ENCODE results near the gene SMOC2.
"Not testable (repeated sequence)": the region's sequence is repeated elsewhere in the genome, so short reads cannot be mapped to it uniquely, and the experiment has no call there.

Gene SMOC2

DNA sequence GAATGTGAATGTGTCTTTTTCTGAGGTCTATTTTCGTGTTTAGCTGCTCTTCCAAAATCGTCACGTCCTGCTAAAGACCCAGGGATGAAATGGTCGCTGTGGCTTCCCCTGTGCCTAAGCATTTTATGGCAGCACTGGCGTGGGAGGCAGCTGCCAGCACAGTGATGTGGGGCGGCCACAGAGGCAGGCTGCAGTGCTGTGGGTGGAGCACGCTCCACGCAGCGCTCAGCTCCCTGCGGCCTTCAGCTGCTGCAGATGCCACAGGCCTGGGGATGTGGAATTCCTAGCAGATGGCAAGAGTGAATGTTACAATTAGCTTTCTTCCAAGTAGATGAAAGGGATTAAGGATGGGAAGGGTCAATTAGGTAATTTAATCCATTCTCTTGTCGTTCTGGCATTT lies 242.6 kb downstream of the SMOC2 start:
- DNase-seq (ENCODE audit: low read depth), result no peak

DNA sequence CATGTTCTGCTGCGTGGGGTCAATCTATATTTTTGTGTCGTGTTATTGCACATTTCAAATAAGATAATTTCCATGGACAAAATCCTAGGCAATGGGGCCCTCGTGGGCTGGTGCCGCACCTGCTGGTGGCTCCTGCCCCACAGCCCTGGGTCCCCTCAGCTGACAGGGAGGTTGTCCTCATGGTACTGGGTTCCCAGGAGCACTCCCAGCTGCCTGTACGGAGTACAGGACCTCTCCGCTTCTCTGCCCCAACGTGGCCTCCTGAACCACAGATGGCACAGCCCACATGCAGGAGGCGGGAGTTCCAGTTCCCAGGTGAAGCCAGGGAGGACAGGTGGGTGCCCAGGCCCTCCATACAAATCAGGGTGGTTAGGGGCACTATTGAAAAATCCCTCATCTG lies 243.5 kb downstream of the SMOC2 start:
- no peak for DNase-seq (ENCODE audit: low read depth)

DNA sequence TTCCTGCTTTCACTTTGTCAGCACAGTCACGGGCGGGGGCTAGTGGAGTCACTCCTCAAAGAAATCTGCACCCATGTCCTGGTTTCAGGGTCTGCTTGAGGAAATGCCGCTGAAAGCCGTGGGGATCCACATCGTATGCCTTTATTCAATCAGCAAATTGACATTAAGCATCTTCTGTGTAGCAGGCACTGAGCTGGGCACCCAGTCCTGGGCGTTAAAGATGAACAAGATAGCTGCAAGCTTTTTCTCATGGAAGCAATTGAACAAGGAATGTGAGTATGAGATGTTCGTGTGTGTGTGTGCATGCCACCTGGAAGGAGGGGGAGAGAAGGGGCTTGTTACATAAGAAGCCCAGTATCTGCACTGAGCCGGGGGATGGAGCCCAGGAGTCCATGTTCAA lies 243.9 kb downstream of the SMOC2 start:
- DNase-seq (ENCODE audit: low read depth), result no peak

DNA sequence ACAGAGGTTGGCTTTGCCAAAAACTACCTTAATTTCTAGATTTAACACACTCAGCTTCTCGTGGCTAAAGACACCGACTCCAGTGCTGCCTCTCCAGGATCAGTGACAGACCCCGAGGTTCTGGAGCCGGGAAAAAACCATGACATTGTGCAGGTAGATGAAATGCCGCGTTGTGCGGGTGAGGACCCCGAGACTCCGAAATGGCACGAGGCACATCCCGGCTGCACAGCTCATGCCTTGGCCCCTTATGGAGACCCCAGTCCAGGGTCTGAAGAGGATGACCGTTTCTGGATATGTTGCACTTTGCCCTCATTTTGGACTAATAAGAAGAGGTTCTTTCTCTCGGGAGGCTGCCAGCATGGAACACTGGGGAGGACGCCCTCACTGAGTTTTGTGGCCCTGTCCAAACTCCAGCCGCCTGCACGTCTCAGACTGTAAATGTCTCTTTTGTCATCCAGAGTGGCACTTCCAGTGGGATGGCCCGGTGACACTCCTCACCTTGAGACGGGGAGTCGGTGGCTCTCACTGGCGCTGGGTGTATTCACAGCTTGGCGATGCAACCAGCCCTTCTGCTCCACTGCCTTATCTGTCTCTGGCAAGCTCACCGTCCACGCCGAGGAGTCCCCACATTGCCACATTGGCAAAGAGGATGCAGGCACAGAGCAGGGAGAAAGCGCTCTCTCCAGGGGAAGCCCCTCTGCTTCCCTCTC lies 245.2 kb downstream of the SMOC2 start:
- no peak for DNase-seq (ENCODE audit: low read depth)

DNA sequence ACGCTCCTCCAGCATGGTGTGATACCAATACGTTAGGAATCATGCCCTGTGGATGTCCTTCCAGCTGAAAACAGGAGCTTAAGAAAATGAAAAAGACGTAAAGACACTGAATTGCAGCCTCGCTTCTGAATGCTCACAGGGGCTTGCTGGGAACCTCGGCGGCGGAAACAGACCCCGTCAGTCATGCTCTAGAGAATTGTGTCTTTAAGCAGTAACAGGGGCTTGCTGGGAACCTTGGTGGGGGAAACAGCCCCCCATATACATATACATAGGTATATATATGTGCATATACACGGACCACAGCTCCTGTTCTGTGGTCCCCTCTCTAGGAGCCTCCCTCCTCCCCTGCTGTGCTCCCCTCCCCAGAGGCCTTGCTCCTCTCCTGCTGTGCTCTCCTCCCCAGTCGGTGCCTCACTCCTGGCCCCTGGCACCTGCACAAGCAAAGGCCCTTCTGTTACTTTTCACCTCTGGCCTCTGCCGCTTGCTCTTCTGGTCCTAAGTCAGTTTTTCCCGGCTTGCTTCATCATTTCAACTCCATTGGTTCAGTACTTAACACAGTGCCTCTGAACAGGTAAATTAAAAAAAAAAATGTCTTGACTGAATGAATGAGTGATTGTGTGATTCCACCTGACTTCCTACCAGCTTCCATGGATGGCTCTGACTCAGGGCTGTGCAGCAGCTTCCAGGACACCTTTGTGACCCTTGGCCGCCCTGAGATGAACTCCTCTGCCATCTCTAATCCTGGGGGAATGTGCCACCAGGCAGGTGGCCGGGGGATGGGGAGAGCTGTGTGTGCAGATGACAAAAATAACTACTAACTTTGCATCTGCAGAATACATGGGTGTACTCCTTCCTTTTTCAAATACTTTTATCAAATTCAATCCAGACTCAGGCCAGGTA lies 246.1 kb downstream of the SMOC2 start:
- DNase-seq (ENCODE audit: low read depth), result no peak

DNA sequence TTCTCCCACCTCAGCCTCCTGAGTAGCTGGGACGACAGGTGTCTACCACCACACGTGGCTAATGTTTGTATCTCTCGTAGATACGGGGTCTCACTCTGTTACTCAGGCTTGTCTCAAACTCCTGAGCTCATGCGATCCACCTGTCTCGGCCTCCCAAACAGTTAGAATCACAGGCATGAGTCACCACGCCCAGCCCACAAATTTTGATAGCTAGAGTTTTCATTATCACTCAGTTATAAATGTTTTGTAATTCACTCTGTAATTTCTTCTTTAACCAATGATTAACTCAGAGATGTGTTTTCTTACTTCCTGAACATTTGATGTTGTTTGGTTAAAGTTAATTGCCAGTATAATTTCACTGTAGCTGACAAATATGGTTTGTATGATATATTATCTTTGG lies 249.3 kb downstream of the SMOC2 start:
- no peak for DNase-seq (ENCODE audit: low read depth)

DNA sequence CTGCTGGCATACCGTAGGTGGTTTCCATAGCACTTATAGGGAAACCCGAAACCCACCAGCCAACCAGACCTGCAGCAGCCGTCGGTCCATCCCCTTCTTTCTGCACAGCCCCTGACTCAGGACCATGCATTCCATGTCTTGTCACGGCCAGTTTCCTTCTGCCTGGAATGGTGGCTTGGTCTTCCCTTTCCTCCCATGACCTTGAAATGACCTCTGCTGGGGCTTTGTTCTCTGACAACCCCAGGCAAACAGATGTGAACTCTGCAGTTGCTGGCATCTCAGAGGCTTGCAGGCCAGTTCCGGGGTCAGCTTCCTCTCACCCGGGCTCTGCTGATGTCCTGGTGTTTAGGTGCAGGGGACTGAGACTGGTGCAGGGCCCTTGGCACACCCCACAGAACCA lies 250.8 kb downstream of the SMOC2 start:
- no peak for DNase-seq (ENCODE audit: low read depth)

DNA sequence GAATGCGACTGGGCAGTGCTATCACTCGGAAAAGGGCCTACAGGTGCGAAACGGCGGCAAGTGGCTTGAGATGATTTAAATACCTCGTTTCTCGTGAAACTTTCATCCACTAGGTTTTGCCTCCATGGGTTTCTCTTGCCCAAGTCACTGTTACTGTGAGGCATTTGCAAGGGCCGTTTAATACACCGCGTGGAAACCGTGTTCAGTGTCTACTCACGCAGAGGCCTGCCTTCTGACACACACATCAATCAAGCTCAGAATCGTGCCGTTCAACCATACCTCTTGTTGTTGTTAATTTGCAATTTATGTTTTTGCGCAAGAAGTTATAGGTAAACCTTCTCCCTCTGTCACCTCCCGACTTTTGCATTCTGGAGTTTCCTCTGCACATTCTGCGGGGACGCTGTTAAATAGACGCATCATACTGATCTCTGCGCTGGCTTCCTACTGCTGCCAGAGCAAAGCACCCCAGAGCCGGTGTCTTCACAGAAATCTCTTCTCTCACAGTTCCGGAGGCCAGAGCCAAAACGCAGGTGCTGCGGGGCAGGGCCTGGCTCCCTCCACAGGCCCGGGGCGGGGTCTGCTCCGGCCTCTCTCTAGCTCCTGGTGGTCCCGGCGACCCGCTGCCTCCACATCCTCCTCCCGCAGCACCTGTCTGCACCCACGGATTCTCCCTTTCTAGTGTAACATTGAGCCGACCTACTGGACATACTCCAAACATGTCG lies 251.4 kb downstream of the SMOC2 start:
- no peak for DNase-seq (ENCODE audit: low read depth)

DNA sequence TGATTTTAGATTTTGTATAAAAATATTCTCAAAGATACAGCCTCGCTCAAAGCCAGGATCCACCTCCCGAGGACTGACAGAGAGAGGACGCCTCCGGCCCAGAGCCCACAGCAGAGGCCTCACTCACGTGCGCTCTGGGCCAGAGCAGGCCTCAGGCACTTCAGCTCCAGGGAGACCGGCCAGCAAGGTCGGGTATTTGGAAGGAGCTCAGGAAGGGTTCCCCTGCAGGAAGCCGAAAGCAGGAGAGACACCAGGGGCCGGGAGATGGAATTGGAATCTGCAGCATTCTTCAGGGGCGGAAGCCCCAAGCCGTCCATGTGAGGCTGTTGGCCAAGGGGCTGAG lies 251.9 kb downstream of the SMOC2 start:
- not testable (repeated sequence) for DNase-seq (ENCODE audit: low read depth)

DNA sequence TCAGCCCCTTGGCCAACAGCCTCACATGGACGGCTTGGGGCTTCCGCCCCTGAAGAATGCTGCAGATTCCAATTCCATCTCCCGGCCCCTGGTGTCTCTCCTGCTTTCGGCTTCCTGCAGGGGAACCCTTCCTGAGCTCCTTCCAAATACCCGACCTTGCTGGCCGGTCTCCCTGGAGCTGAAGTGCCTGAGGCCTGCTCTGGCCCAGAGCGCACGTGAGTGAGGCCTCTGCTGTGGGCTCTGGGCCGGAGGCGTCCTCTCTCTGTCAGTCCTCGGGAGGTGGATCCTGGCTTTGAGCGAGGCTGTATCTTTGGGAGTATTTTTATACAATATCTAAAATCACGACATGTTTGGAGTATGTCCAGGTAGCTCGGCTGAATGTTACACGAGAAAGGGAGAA lies 253.8 kb downstream of the SMOC2 start:
- DNase-seq (ENCODE audit: low read depth), result not testable (repeated sequence)

DNA sequence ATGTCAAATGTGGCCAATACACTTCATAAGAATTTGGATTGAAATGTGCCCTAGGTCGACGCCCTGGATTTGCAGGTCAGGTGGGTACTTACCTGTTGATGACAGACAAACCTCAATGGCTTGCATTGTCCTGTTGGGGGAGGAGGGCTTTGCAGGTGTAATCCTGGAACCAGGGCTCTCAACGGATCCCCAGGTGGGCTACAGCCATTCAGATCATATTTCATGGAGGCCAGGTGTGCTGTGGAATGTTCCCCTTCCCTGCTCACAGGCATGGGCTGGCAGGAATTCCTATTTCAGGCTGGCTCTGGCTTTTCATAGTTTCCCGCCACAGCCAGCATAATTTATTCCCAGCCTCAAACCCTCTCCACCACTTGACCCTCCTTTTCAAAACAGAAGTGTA lies 254.7 kb downstream of the SMOC2 start:
- DNase-seq (ENCODE audit: low read depth), result no peak

DNA sequence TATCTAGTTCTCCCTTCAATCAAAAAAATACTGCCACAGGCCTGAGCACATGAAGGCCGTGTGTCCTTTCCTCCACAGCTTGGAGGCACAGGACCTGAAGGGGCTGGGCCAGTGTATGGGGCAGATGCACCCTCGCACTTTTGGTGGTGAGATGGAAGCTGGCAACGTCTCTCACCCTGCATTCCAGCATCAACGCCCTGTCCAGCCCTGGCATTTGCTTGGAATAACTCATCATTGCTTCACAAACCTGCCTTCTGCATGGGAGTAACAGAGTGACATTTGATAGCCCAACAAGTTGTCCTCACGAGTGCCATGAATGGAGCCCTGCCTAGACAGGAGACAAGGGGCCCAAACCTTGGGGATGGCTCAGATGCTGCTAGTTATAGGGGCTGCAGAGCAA lies 257.9 kb downstream of the SMOC2 start:
- no peak for DNase-seq (ENCODE audit: low read depth)

DNA sequence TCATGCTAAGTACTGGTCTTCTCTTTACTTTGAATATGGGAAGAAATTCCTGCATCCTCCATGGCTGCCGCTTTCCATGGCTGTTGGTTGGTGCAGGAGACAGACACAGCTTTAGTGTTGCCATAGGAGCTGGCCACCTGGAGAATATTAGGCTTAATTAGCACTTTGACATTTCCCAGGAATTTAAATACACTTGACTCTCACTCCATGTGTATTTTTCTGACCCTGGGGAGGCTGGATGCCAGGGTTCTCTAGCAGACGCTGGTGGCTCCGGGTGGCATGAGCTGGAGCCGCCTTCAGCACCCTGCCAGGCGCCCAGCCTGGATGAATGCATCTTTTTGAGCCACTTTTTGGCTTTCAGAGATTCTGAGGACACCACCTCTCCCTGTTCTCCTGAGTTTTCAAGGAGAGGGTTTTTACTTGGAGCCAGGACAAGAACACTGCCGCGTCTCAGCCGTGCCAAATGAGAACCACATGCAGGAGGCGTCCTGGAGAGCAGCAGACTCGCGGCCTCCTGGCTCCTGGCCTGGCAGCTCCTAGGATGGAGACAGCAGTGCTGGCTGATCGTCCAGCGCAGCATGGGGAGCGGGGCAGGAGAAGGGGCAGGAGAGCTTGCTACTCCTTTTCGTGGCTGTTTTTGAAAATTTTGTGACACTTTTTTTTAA lies 258.8 kb downstream of the SMOC2 start:
- DNase-seq (ENCODE audit: low read depth), result no peak

DNA sequence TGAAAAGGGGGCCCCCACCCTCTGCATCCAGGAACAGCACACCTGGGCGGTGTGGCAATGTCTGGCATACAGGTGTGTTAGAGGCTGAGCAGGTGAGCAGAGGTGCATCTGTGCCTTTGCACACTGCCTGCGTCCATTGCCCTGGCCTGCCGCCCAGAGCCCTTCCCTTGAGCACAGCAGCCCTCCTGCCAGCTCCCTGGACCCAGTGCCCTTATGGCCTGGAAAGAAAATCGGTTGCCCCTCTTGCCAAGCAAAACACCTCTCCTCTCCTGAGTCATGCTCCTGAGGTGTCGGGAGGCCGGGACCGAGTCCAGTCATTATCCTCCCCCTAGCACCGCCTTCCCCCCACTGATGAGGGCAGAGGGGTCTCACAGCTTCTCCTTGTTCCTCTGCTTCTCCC lies 259.9 kb downstream of the SMOC2 start:
- no peak for DNase-seq (ENCODE audit: low read depth)

DNA sequence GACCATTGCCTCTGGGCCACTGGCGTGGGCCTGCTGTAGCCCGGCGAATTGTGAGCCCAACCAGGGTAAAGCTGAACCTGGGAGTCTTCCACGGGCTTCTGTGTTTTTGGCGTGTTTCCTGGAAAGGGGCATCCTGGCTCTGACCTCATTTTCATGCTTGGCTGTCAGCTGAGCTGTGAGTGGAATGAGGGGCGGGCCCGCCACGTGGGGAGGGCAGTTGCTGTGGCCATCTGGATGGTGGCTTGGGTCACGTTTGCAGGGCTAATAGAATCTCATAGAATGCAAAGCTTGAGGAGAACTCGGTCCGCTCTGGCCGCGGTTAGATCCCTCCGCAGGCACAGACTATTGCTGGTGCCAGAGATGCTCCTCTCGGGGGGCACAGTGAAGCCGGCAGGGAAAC lies 263.0 kb downstream of the SMOC2 start:
- DNase-seq (ENCODE audit: low read depth), result no peak

DNA sequence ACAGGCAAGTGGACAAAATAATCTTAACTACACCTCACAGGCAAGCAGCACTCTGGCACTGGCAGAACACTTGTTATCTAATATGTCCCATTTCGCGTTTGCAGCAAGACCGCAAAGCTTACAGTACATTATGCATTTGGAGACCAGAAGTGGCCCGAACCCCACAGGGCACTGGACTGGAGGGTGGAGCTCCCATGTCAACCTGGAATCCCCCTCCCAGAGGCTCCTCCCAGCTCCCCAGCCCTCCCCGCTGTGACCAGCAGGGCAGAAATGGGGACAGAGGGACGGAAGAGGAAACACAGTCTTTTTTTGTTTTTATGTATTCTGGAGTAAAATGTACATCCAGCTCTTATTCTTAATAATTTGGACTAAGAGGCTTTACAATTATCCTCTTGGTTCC lies 263.7 kb downstream of the SMOC2 start:
- no peak for DNase-seq (ENCODE audit: low read depth)

DNA sequence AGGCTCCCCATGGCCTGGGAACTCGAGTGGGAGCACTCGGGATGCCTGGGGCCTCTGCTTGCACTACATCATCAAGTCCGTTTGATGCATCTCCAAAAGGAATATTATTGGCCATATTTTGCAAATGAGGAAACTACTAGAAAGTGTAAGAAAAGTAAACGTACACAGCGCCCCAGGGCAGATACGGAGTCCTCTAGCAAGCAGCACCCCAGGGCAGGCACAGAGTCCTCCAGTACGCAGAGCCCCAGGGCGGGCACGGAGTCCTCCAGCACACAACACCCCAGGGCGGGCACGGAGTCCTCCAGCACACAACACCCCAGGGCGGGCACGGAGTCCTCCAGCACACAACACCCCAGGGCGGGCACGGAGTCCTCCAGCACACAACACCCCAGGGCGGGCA lies 264.3 kb downstream of the SMOC2 start:
- not testable (repeated sequence) for DNase-seq (ENCODE audit: low read depth)

DNA sequence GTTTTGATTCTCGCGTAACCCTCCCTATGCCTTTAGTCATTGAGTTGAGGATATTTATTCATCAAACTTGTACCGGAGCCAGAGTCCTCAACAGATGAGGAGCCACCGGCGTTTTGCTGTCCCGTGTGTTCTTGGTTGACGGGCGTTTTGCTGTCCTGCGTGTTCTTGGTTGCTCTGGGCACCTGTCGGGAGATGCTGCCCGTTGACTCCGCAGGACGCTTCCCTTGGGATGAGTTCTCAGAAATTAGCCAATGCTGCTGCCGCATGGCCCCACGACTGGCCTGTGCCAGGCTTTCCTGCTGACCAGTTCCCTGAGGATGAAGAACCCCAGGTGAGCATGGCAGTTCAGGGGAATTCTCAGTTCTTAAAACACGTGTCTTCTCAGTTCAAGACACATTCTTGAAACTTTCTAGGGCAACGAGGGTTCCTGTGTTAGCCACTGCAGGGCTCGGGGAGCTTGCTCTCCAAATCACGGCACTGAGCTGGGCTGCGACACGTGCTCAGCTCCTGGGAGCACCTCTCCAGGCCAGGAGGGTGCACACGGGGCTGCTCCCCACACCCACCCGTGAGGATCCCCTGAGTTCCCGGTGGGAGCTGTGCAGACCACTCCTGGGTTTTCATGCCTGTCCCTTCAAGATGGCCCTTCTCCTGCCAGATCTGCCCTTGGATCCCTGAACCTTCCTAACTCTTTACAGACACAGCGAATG lies 265.6 kb downstream of the SMOC2 start:
- no peak for DNase-seq (ENCODE audit: low read depth)

DNA sequence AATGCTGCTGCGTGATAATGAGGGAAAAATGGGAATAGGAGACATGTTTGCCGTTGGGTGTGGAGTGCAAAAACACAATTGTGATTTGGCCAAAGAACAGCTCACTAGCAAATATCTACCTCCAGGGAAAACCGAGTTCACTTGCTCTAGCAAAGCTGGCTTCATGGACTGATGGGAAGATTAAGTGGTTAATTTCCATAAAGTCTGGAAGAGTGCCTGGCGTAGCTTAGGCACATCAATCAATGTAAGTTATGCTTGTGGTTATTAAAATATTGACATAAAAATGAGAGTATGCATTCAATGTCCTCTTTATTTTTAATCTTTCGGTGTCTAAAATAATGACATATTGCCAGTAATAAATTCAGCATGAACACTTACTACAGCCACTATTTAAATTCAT lies 267.5 kb downstream of the SMOC2 start:
- no peak for DNase-seq (ENCODE audit: low read depth)

DNA sequence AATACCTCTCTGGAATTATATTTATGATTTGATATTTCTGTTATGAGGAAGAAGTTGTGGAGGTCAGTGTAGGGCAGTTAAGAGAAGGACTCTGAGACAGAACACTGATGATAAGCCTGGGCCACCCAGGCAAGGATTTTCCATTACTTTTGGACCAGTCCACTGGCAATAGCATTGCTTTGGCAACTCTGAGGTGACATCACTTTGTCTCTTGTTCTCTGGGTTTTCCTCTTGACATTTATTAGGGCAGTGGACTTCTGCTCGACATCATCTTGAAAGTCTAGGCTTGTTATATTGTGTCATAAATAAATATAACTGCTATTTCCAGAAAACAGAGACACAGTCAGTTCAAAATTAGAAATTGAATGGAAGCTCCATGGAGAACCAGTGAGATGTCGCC lies 268.0 kb downstream of the SMOC2 start:
- DNase-seq (ENCODE audit: low read depth), result no peak

DNA sequence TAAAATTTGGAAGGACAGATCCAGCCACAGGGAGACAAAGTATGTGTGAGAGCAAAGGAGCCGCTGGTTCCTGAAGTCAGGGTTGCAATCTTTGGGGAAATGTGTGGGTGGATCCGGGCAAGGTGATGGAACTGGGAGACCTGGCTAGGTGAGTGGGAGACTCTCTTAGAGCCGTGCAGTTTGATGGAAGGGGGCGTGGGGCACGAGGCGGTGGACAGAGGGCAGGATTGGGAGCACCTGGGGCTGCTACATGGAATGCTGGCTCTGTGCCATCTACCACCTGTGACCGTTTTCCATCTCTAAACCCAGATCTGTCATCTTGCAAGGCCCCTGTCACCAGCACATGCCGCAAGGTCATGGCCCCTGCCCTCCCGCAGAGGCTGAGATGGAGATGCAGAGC lies 268.4 kb downstream of the SMOC2 start:
- no peak for DNase-seq (ENCODE audit: low read depth)

DNA sequence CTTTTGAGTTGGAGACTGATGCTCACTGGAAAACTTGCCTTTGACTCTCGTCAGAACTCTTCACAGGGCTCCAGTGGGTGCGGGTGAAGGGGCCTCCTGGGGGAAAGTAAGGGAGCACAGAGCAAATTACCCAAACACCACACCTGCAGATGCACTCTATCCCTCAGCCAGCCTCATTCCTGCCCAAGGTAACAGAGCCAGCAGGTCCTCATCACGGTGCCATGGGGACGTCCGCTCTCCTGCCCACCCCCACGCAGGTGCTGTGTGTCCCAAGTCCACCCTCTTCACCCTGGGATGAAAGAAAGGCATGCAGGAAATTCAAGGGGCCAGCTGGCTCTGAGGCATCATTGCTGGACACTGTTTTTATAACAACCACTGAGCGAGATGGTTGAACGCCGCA lies 269.0 kb downstream of the SMOC2 start:
- DNase-seq (ENCODE audit: low read depth), result no peak
